AG04450 (cell line): ENCODE data around the gene IER2. TPM values are rescaled to one million over a fixed set of nuclear protein-coding genes. Genes with fewer than 3 reads are reported as not detected.

Experiments used
- CTCF ChIA-PET: fragments of 300-600, 350-600 bp; formaldehyde crosslinking; extraction: SDS; loops from one replicate; lab custom pipeline; 2022; ENCODE audit warnings: antibody characterized with exemption, inconsistent platforms; lab: Charles Lee
- POLR2A ChIA-PET: fragments of 350-600 bp; formaldehyde crosslinking; extraction: SDS; loops from one replicate; lab custom pipeline; 2021; ENCODE audit warnings: antibody characterized with exemption, inconsistent platforms; lab: Yijun Ruan, JAX
- DNase-seq: peaks from one replicate; pipeline ENCODE4 v3.0.0-alpha.2; 2011; ENCODE audit warnings: low read depth, low spot score
- H3K27ac ChIP-seq: one replicate; pipeline ENCODE4 v1.5.1; 2012; ENCODE audit warnings: low read depth, low read length, control low read depth
- H3K27me3 ChIP-seq: one replicate; pipeline ENCODE4 v1.6.0; 2012; ENCODE audit warnings: low read length; ENCODE audit not compliant: control insufficient read depth, insufficient read depth
- H3K4me3 ChIP-seq: 2 replicates; pipeline ENCODE4 v1.5.1; 2011; ENCODE audit warnings: mild to moderate bottlenecking, low read depth, low read length, control low read depth
- H3K9me3 ChIP-seq: 2 replicates; pipeline ENCODE4 v1.5.1; 2012; ENCODE audit warnings: low read length; ENCODE audit not compliant: control insufficient read depth, insufficient read depth
- CTCF ChIP-seq: IDR thresholded peaks from 2 replicates; pipeline ENCODE4 v1.5.1; 2011; ENCODE audit warnings: low read depth, low read length, control low read depth, inconsistent platforms
- polyA plus RNA-seq: library from polyadenylated mRNA; depleted of rRNA; stranded (reverse); fragments of >200 nt; gene quantifications from 2 replicates; pipeline ENCODE4 v1.2.3, GENCODE V29; 2011

Gene IER2
- polyA plus RNA-seq, 1 experiment: 15.3 TPM

GRCh38 chr19:13160557-13160956 lies 10.3 kb downstream of the IER2 start:
- ChIA-PET CTCF (interaction anchor here (0.5 to 3.6 kb wide), 3 partner anchors 34 to 195 kb away, joined by 3 to 10 read pairs (median 3); no protein-coding TSS in a partner anchor), POLR2A (interaction anchor here (1.7 to 5.1 kb wide), 2 partner anchors 8 to 11 kb away, joined by 3 to 34 read pairs; partner anchors contain the start of genes IER2 and STX10)
- TF ChIP-seq CTCF: no peak
- Histone ChIP-seq H3K9me3 (no peaks in the 10 kb centered on the region; the same call in 1 of the 2 replicates), H3K4me3 (no peak overlapping the region), H3K27me3 (no peaks in the 10 kb centered on the region), H3K27ac (no peak overlapping the region)
- no peak for DNase-seq

GRCh38 chr19:13162724-13163608 lies 12.8 kb downstream of the IER2 start:
- no peaks in the 10 kb centered on the region for H3K27me3 ChIP-seq
- no peaks in the 10 kb centered on the region for H3K9me3 ChIP-seq
- peak; percentile 91 for DNase-seq
- H3K4me3 ChIP-seq: peak overlapping the region; percentile 49
- peak overlapping the region; percentile 97 for H3K27ac ChIP-seq
- ChIA-PET POLR2A (interaction anchor here (0.6 to 5.1 kb wide), 8 partner anchors 8 to 776 kb away, joined by 3 to 37 read pairs (median 4); no protein-coding TSS in a partner anchor), CTCF (interaction anchor here (0.7 to 3.6 kb wide), 2 partner anchors 32 to 100 kb away, joined by 3 to 10 read pairs; no protein-coding TSS in a partner anchor)
- TF ChIP-seq CTCF: no peak

- DNase-seq: peak; percentile 67
- no peaks in the 10 kb centered on the region for H3K27me3 ChIP-seq
- CTCF ChIA-PET: interaction anchor here (0.7 to 3.6 kb wide), 2 partner anchors 31 to 99 kb away, joined by 3 to 10 read pairs; no protein-coding TSS in a partner anchor
- POLR2A ChIA-PET: interaction anchor here (0.5 to 5.1 kb wide), 12 partner anchors 9 to 69 kb away, joined by 3 to 37 read pairs (median 4); partner anchors contain the start of genes IER2 and STX10
- H3K9me3 ChIP-seq: no peaks in the 10 kb centered on the region
- peak overlapping the region; percentile 44 for H3K4me3 ChIP-seq
- H3K27ac ChIP-seq: peak overlapping the region; percentile 97
- no peak; the same call in 1 of the 2 replicates for TF ChIP-seq CTCF
These were observed 13.6 kb downstream of the IER2 start for GRCh38 chr19:13163609-13164342.

- CTCF ChIA-PET: no interaction called here
- H3K9me3 ChIP-seq: no peaks in the 10 kb centered on the region
- peak overlapping the region; percentile 36 for H3K4me3 ChIP-seq
- no peak for DNase-seq
- POLR2A ChIA-PET: interaction anchor here (0.5 to 5.1 kb wide), 11 partner anchors 10 to 53 kb away, joined by 3 to 37 read pairs (median 4); partner anchors contain the start of genes IER2 and STX10
- H3K27me3 ChIP-seq: no peaks in the 10 kb centered on the region
- no peak for TF ChIP-seq CTCF
- H3K27ac ChIP-seq: peak overlapping the region; percentile 97
These were observed 14.3 kb downstream of the IER2 start for GRCh38 chr19:13164343-13165161.
